Fibroblast of villous mesenchyme (primary cell): Measurements from ENCODE around the gene GEMIN7. TPM values are rescaled to one million over a fixed set of nuclear protein-coding genes. Genes with fewer than 3 reads are reported as not detected.
"Not testable (repeated sequence)": the region's sequence is repeated elsewhere in the genome, so short reads cannot be mapped to it uniquely, and the experiment has no call there.

Experiments
- DNase-seq: peaks from one replicate; pipeline ENCODE4 v3.0.0-alpha.2; 2010; ENCODE audit warnings: low read depth
- H3K4me3 ChIP-seq: 2 replicates; pipeline ENCODE4 v1.5.1; 2011; ENCODE audit warnings: low read depth, mild to moderate bottlenecking, low read length
- total RNA-seq: library from RNA; depleted of rRNA; stranded (reverse); fragments of >200 nt; gene quantifications from 2 replicates; pipeline ENCODE4 v1.2.3, GENCODE V29; 2012
- TF ChIP-seq, protein P1 (sequence below): IDR thresholded peaks from 2 replicates; pipeline ENCODE4 v1.5.1; 2012; ENCODE audit warnings: low read depth, mild to moderate bottlenecking, low read length; ENCODE audit not compliant: insufficient read depth

Gene GEMIN7
- total RNA-seq, 1 donor = 16.0 TPM

DNA sequence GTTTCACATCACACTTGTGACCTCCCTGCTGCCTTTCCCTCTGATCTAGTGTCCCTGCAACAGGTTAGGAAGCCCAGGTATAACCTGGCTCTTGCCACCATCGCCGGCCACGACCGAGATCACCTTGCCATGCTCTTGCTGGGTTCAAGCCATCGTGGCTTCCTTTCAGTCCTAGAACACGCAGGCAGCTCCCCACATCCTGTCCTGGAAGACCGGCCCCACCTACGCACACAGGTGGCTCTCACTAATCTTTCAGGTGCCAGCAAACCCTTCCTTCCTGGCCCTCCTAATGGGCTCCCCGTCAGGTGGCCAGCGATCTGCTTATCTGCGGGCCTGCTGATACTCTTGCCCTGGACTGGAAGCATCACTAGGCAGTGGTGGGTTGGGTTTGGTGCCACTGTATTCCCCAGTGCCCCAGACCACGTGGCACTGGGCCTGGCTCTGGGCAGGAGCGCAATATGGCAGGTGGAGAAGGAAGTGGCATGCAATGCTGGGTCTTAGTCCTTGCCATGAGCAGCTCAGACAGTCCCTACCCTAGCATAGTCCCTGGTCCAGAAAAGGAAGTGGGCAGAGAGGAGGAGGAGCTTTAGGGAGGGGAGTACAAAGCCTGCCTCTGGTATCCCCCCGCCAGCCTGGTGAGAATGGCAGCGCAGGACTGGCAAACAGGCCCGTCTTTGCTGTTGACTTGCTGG is 25.7 kb downstream of the GEMIN7 start:
- no peak for DNase-seq
- no peak overlapping the region for H3K4me3 ChIP-seq
- TF ChIP-seq, protein P1, sequence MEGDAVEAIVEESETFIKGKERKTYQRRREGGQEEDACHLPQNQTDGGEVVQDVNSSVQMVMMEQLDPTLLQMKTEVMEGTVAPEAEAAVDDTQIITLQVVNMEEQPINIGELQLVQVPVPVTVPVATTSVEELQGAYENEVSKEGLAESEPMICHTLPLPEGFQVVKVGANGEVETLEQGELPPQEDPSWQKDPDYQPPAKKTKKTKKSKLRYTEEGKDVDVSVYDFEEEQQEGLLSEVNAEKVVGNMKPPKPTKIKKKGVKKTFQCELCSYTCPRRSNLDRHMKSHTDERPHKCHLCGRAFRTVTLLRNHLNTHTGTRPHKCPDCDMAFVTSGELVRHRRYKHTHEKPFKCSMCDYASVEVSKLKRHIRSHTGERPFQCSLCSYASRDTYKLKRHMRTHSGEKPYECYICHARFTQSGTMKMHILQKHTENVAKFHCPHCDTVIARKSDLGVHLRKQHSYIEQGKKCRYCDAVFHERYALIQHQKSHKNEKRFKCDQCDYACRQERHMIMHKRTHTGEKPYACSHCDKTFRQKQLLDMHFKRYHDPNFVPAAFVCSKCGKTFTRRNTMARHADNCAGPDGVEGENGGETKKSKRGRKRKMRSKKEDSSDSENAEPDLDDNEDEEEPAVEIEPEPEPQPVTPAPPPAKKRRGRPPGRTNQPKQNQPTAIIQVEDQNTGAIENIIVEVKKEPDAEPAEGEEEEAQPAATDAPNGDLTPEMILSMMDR = no peak

DNA sequence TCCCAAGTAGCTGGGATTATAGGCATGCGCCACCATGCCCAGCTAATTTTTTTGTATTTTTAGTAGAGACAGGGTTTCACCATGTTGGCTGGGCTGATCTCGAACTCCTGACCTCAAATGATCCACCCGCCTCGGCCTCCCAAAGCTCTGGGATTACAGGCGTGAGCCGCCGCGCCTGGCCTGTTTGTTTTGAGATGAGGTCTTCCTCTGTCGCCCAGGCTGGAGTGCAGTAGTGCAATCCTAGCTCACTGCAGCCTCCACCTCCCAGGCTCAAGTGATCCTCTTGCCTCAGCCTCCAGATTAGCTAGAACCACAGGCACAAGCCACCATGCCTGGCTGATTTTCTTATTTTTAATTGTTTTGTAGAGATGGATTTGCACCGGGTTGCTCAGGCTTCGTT is 27.3 kb downstream of the GEMIN7 start:
- not testable (repeated sequence) for H3K4me3 ChIP-seq, DNase-seq

DNA sequence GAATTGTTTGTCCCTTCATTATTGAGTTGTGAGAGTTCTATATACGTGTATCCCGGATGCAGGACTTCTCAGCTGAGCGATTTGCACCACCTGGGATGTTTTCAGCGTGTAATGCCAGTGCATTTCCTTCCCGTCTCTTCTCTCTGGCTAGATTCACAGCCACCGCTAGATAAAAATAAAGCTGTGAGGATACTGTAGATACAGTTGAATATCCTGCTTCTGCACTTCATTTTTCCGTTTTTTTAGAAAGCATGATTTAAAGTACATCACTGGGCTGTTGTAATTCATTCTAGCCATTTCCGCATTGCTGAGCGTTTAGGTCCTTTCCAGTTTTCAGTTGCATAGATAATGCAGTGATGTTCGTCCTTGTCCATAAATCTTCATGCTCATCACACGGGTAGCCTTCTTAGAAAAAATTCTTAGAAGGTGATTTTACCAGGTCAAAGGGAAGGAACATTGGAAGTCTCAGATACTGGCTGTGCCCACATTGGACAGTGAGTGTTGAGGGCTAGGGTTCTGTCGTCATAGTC is 28.6 kb downstream of the GEMIN7 start:
- no peak for DNase-seq
- TF ChIP-seq, protein P1 = no peak
- H3K4me3 ChIP-seq = no peak overlapping the region

DNA sequence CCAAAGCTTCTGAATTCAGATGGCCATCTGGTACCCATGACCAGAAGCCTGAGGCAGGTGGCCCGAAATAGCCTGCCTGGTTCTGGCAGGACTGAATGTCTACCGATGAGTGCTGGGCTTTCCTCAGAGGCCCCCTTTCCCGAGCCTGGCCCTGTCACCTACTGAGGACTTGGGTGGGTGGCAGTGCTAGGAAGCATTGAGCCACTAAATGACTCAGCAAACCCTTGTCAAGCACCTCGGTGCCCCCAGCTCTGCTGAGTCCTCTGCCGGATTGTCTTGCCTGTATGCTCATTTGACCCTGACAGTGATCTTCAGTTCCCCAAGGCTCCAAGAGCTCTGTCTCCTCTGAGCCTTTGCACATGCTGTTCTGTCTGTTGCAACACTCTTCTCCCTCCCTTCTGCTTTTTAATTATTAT is 31.8 kb downstream of the GEMIN7 start:
- no peak for DNase-seq
- TF ChIP-seq, protein P1 = no peak
- no peak overlapping the region for H3K4me3 ChIP-seq

DNA sequence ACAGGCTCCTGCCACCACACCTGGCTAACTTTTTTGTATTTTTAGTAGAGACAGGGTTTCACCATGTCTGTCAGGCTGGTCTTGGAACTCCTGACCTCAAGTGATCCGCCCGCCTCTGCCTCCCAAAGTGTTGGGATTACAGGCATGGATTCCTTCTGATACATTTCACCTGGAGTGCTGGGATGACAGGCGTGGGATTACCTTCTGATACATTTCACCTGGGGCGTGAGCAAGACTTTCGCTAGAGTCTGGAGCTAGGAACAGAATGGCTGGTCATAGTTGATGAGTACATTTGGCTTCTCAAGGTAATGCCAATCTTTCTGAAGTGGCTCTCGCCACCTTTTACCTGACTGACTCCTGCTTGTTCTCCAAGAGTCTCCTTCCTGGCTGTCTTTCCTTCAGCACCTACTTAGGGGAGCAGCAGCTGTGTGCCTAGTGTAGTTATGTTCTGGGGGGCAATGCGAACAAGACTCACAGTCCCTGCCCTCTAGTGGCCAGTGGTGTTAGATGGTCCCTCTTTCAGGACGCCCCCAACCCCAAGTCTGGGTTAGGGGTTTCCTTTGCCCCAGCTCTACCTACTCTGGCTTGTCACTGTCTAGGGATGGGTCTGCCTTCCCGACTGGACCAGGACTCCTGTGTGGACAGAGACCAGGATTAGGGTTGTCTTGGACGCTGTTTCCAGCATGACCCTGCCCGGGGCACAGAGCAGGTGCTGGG is 33.2 kb downstream of the GEMIN7 start:
- no peak overlapping the region for H3K4me3 ChIP-seq
- TF ChIP-seq, protein P1 = no peak
- no peak for DNase-seq

DNA sequence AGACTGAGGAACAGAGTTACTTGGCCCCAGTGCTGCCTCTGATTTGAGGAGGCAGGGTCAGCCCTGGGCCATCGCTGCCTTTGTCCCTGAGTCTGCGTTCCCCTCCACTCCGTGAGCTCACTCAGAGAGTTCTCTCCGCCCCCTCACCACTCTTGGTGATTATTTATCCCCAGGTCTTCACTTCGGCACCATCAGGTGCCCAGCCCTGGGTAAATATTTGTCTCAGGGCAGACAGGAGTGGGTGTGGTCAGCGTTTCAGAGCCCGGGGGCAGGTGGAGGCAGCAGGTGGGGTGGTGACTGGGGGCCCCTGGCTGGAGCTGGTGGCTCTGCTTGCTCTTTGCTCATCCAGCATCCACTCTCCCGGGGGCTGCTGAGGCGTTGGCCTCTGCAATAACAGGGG is 34.6 kb downstream of the GEMIN7 start:
- TF ChIP-seq, protein P1 = no peak
- DNase-seq = no peak

DNA sequence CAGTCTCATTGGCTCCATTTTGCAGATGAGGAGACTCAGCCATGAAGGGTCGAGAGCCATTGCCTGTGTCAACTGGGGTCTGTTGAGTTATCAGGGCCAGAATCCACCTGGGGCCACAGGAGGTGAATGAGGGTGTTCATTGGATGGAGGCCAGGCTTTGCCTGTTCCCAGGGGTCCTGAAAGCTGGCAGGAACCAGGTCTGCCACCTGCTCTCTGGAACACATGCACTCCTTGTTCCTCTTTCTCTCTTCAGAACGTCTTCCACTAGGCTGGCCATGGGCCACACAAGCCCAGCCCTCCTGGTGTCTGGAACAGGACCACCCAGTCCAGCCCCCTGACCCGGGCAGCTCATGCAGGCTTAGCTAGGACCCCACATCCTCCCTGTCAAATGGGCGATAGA is 35.1 kb downstream of the GEMIN7 start:
- no peak for DNase-seq
- H3K4me3 ChIP-seq = no peak overlapping the region
- TF ChIP-seq, protein P1 = no peak

More for the DNA sequence above, 34.6 kb downstream of the GEMIN7 start:
- no peak overlapping the region for H3K4me3 ChIP-seq
